ENCODE measurements around the gene HSPB2. TPM values are rescaled to one million over a fixed set of nuclear protein-coding genes. Genes with fewer than 3 reads are reported as not detected.
"Not testable (repeated sequence)": the region's sequence is repeated elsewhere in the genome, so short reads cannot be mapped to it uniquely, and the experiment has no call there.

The HSPB2 gene
- total RNA-seq, 1 donor from 2014 or later: 3.9 TPM

GRCh38 chr11:111913997-111914396 is 1.5 kb downstream of the HSPB2 start:
- no peak for DNase-seq (ENCODE audit: low spot score)

DNA sequence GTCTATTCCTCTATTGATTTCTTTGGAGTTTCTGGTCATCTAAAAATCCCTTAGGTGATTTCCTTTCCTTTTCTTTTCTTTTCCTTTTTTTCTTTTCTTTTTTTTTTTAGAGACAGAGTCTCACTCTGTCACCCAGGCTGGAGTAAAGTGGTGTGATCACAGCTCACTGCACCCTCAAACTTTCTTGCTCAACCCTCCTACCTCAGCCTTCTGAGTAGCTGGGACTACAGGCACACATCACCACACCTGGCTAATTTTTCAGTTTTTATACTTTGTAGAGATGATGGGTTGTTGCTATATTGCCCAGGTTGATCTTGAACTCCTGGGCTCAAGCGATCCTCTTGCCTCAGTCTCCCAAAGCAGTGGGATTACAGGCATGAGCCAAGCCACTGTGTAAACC is 4.2 kb downstream of the HSPB2 start:
- DNase-seq (ENCODE audit: low spot score): no peak

- DNase-seq (ENCODE audit: low spot score): no peak
Observed at GRCh38 chr11:111917312-111917711, 4.8 kb downstream of the HSPB2 start.

DNA sequence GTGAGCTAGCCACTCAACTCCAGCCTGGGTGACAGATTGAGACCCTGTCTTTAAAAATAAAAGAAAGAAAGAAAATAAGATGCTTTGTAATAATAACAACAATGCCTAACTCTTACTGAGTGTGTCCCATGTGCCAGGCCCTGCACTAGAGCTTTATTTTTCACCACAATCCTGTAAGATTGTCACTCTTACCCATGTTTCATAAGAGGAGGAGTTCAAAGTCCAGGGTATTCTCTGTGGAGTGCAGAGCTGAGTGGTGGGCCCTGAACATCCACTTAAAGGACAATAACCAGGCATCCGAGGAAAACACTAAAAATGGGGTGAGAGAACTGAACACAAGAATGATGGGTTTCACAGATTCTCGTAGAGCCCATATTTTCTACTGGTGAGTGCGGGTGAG is 5.3 kb downstream of the HSPB2 start:
- DNase-seq (ENCODE audit: low spot score): no peak

DNA sequence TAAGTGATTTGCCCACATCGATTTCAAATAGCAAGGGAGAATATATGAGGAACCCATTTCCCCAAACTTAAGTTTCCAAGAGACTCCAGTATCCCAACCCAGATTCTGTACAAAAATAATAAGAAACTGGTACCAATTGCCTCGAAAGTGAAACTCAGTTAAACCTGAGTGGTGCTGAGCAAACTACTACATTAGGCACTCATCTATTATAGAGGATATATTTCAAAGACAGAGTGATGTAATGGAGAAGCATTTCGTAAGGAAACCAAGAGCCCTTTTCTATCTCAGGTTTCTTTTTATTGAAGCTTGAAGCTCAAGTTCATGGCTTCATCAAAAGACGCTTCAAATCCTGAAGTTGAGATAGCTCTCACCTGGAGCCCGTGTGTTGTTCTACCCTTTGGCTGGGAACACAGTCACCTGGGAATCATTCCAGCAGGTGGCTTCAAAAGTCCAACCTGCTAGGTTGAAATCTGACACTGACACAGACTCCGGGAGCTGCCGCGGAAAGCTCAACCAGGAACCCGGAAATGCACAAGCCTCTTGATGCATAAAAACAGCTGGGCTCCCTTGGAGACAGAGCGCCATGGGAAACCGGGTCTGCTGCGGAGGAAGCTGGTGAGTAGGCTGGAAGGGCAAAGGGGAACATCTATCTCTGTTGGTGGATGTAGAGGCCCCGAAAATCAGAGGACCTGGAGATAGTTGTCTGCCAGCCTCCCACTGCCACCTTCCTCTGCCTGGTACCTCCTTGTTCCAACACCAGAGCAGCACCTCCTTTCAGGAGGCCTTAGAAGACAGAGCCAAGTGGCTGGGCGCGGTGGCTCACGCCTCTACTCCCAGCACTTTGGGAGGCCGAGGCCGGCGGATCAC is 6.1 kb downstream of the HSPB2 start, which contains the start of gene C11orf52:
Gene C11orf52, plus strand, starts transcription at position 524 of the 867 bp plus-strand sequence. Its CDS starts 60 bp downstream, at position 584.
- peak; percentile 88 for DNase-seq (ENCODE audit: low spot score)

DNA sequence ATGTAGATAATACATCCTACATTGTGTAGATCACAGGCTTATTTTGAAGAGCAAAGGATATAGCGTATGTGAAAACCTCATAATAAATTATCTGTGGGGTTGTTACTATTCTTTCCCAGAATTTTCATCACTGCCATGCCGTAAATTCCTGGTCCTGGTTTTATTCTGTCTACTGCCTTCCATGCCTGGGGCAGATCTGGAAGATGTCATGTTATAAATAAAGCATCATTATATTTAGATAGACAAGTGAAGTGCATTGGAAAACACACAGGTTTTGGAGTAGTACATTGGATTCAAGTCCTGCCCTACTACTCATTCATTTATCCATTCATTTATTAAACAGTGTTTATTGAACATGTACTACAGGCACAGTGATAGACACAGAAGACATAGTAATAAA is 8.4 kb downstream of the HSPB2 start:
- no peak for DNase-seq (ENCODE audit: low spot score)

DNA sequence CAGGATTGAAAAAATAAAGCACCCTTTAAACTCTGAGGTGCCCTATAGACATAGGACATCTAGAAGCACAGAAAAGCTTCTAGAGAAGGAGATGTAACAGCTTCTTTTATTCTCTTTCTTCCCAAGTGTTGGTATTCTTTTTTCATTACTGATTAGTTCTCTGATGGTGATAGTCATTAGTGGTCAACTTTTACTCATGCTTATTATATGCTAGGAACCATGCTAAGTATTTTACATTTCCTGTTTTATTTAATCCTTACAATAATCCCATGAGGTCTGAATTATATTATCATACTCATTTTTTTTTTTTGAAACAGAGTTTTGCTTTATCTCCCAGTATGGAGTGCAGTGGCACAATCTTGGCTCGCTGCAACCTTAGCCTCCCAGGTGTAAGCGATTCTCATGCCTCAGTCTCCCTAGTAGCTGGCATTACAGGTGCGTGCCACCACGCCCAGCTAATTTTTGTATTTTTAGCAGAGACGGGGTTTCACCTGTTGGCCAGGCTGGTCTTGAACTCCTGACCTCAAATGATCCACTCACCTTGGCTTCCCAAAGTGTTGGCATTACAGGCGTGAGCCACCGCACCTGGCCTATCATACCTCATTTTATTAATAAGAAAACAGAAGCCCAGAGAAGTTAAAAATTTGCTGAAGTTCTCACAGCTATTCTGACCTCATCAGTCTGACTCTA is 9.2 kb downstream of the HSPB2 start:
- DNase-seq (ENCODE audit: low spot score): no peak

DNA sequence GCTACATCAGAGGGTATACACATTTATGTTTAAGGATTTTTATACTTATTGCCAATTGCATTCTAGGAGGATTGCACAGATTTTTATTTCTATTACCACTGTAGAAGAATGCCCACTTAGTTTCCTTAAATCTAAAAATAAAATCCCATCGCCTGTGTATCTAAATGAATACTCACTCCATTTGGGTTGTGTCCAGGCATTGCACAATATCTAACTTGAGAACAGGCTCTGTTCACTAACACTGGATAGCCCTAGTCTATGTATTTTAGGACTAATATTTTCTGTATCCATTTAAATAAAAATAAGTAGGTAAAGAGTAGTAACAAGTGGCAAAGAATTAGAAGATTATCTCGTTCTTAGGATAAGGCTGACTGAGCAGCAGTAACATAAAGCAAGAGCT is 10.3 kb downstream of the HSPB2 start:
- DNase-seq (ENCODE audit: low spot score): peak; percentile 77

- DNase-seq (ENCODE audit: low spot score): no peak
Observed at GRCh38 chr11:111923351-111923788, 10.8 kb downstream of the HSPB2 start.

DNA sequence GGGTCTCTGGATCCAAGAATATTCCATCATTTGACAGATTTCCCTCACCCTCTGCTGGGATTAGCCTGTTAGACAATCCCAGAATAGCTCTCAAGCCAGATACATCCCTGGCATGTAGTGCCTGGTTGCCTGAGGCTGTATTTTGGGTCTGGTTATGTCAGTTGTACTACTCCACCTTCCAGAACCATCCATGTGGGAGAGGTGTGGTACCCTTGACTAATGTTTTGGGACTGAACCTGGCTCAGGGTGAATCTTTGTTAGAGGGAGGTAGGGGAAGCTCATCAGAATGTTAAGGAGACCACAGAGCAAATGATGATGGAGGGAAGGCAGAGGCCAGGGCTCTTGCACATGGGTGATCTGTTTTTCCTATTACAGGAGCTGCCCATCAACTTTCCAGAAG is 11.4 kb downstream of the HSPB2 start:
- DNase-seq (ENCODE audit: low spot score): no peak

GRCh38 chr11:111925953-111926352 is 13.4 kb downstream of the HSPB2 start:
- DNase-seq (ENCODE audit: low spot score): no peak

- peak; percentile 97 for DNase-seq (ENCODE audit: low spot score)
Observed at GRCh38 chr11:111926505-111927391, 14.2 kb downstream of the HSPB2 start.

GRCh38 chr11:111930472-111930871 is 17.9 kb downstream of the HSPB2 start:
- DNase-seq (ENCODE audit: low spot score): no peak

- DNase-seq (ENCODE audit: low spot score): no peak
Observed at GRCh38 chr11:111932611-111932950, 20.0 kb downstream of the HSPB2 start.

GRCh38 chr11:111933176-111933575 is 20.6 kb downstream of the HSPB2 start:
- not testable (repeated sequence) for DNase-seq (ENCODE audit: low spot score)

DNA sequence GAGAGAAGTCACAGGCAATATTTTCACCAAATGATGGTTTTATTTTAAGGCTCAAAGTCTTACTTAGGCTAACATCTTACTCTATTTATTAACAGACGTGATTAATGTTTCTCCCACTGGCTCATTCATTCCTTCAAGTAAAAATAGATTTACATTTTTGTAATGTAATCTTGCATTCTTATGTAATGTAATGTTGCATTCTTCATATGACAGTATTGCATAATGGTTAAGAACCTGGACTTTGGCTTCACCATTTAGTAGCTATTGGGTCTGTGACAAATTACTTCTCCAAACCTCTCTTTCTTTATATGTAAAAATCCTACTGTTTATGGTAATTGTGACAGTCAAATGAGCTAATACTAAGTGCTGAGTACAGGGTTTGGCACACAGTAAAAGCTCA is 21.3 kb downstream of the HSPB2 start:
- no peak for DNase-seq (ENCODE audit: low spot score)

DNA sequence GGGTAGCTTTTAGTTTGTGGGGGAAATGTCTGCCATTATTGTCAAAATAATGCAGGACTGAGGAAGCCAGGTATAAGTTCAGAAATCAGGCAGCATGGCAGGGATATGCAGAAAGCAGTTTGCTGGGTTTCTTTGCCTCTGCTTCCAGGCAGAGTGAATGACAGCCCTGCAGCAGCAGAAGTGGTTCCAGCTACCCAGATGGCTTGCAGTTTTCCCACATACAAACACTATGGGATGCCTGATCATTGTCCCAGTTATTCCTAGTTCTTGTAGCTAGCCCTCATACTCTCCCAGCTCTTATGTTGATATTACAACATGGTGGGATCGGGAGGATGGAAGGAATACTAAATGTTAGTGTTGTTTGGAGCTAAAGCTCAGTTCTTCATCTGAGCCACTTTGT is 21.8 kb downstream of the HSPB2 start:
- no peak for DNase-seq (ENCODE audit: low spot score)

DNA sequence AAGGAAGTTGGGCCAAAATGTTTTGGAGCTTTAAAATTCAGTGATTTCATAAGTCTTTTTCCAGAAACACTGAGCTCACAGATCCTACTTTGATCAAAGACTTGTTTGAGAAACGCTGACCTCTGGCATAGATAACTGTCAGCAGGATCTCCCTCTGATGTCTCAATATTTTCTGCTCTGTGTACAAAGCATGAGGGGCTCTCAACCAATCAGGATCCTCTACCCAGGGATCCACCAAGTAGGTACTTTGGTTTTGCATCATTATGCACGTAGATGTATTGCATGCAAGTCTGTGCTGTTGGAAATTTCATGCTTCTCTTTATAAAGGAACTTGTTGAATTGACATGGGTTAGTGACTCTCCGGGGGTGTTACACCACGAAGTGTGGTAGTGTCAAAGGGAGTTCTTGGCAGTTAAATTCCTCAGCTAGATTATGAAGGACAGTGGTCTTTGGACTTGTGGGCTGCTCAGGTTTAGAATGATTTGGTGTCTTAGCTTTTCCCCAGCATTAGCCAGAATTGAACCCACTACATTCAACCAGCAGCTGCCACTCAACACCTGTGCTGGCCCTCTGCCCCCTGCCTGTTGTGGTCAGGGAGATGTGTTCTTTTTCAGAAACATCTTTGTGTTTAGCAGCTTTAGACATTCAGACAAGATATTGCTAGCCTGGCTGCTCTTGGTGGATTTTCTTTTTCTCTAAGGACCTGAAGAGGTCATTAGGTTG is 22.9 kb downstream of the HSPB2 start:
- no peak for DNase-seq (ENCODE audit: low spot score)

DNA sequence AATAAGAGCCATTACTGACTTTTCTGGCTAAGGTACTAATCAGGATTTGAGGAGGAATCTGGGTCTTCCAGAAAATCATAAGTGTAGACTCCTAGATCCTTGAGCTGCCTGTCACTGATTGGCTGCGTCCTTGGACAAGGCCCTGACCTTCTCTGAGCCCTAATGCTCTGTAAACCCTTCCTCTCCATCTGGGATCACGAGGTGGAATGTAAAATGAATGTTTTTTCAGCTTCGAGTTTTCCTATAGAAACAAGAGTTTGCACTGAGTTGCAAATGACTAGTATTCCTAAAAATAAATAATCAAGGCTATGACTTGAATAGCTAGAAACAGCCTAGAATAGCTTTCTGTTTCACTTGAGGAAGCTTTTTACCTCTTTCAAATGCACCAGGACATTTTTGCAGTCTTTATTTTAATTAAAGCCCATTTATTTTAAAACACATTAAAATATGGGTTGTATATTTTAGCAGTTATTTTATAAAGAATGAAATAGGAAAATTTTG is 23.6 kb downstream of the HSPB2 start:
- DNase-seq (ENCODE audit: low spot score): no peak

GRCh38 chr11:111937461-111937769 is 24.9 kb downstream of the HSPB2 start:
- DNase-seq (ENCODE audit: low spot score): no peak

DNA sequence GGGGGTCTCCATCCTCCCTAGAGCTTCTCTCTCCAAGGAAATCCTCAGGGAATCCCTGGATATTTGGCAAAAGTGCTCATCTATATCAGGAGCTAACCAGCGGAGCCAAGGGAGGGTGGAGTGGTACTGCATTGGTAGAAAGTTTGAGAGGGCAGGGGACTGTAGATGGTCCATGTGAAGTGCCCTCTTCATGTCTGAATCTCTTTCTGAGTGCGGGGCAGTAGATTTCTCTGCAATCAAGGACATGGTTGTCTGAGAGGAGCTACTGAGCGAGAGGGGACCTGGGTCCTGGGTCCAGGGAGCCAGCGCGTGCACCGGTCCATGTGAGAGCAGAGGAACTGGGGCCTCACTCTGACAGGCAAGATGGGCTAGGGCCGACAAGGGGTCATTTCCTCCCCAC is 25.3 kb downstream of the HSPB2 start:
- no peak for DNase-seq (ENCODE audit: low spot score)
